Measurements from ENCODE around the gene SKI.

Gene SKI

DNA sequence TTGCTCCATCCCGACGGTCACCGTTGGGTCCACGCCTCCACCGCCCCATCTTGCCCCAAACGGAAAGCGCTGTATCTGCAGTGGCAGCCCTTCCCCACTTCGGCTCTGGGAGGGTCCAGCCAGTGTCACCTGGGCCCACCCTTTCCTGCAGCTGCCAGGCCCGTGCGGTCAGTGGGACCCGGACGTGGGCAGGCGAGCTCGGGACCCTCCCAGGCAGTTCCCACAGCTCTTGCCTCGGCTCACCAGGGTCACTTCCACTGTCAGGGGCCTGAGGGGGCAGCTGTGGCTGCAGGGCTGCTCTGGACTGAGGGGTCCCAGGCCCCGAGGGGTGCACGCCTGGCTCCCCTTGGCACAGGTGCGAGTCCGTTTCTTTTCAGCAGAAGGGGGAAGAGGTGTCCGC lies 80.7 kb downstream of the SKI start:
- Mint-ChIP-seq H3K9me3 (no peaks in the 10 kb centered on the region), H3K36me3 (ENCODE audit: low read depth) (peaks cover 30% of the 10 kb centered on the region), H3K4me1 (peaks cover 32% of the 10 kb centered on the region), H3K4me3 (no peak overlapping the region), H3K27ac (peak overlapping the region; percentile 72), H3K27me3 (ENCODE audit: low read depth, poor library complexity) (no peaks in the 10 kb centered on the region)
- no peak for DNase-seq
- no peak for TF ChIP-seq CTCF (IDR thresholded peaks at IDR 0.05)

GRCh38 chr1:2310332-2311183 lies 82.4 kb downstream of the SKI start:
- Mint-ChIP-seq H3K4me3 (no peak overlapping the region), H3K27me3 (ENCODE audit: low read depth, poor library complexity) (no peaks in the 10 kb centered on the region), H3K9me3 (no peaks in the 10 kb centered on the region), H3K4me1 (peaks cover 27% of the 10 kb centered on the region), H3K27ac (no peak overlapping the region), H3K36me3 (ENCODE audit: low read depth) (peaks cover 21% of the 10 kb centered on the region)
- no peak for TF ChIP-seq CTCF (IDR thresholded peaks at IDR 0.05)
- DNase-seq: no peak

GRCh38 chr1:2311184-2312032 lies 83.3 kb downstream of the SKI start:
- H3K36me3 Mint-ChIP-seq (ENCODE audit: low read depth): peaks cover 21% of the 10 kb centered on the region
- H3K4me1 Mint-ChIP-seq: peaks cover 32% of the 10 kb centered on the region
- DNase-seq: peak; percentile 71
- no peak overlapping the region for H3K27ac Mint-ChIP-seq
- H3K4me3 Mint-ChIP-seq: no peak overlapping the region
- peak; percentile 53 for TF ChIP-seq CTCF (IDR thresholded peaks at IDR 0.05)
- no peaks in the 10 kb centered on the region for H3K9me3 Mint-ChIP-seq
- no peaks in the 10 kb centered on the region for H3K27me3 Mint-ChIP-seq (ENCODE audit: low read depth, poor library complexity)

- H3K4me1 Mint-ChIP-seq: peaks cover 40% of the 10 kb centered on the region
- H3K9me3 Mint-ChIP-seq: no peaks in the 10 kb centered on the region
- H3K36me3 Mint-ChIP-seq (ENCODE audit: low read depth): peaks cover 16% of the 10 kb centered on the region
- no peak for DNase-seq
- no peak overlapping the region for H3K27ac Mint-ChIP-seq
- H3K4me3 Mint-ChIP-seq: no peak overlapping the region
- H3K27me3 Mint-ChIP-seq (ENCODE audit: low read depth, poor library complexity): no peaks in the 10 kb centered on the region
- TF ChIP-seq CTCF (IDR thresholded peaks at IDR 0.05): no peak
These were observed 84.0 kb downstream of the SKI start for GRCh38 chr1:2312160-2312514.

DNA sequence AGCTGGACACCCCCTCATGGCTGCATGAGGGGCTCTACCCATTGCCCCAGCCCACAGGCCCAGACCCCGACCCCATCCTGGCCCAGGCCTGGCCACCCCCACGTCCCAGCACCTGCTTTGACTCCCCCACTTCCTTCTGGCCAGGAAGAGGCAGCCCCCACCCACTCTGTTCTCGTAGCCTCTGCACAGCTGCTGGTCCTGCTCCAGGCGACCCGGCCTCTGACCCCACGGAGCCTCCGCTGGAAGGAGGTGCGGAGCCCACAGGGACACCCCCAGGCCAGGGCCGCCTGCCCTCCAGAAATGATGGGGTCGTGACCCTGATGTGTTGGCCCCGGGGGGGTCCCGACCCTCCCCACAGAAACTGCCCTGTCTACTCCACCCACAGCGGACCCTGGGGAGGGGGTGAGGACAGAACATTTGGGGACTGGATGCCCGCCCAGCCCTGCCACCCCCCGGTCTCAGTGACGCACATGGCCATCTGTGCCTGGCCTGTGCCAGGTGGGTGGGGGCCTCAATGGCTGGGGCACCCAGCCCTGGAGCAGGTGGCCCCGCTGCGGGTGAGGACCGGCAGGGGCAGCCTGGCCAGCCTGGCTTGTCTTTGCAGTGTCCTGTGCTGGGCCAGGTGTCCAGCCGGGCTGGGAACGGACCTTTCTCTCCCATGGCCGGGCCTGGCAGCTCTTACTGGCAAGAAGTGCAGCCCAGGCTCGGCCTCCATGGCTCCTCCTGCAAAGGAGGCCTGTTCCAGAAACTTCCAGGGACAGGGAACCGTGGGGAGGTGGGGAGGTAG lies 84.6 kb downstream of the SKI start:
- Mint-ChIP-seq H3K27me3 (ENCODE audit: low read depth, poor library complexity) (no peaks in the 10 kb centered on the region), H3K9me3 (no peaks in the 10 kb centered on the region), H3K36me3 (ENCODE audit: low read depth) (peaks cover 10% of the 10 kb centered on the region), H3K4me3 (no peak overlapping the region), H3K27ac (no peak overlapping the region), H3K4me1 (peaks cover 38% of the 10 kb centered on the region)
- no peak for TF ChIP-seq CTCF (IDR thresholded peaks at IDR 0.05)
- peak; percentile 34 for DNase-seq

Measured in nephron progenitor cell (in vitro differentiated cells).